Psoas muscle (tissue), 8 donors: ENCODE data around the gene GPR33. TPM values are rescaled to one million over a fixed set of nuclear protein-coding genes. Genes with fewer than 3 reads are reported as not detected.
A peak's percentile ranks its signal among the peaks of the same experiment; 100 is the strongest.

Experiments used
- ATAC-seq, 4 donors: fragments of 200-7000 bp; cut with Tn5 transposase; one replicate each; pipeline ENCODE4 v1.9.1; 2020; ENCODE audit warnings: moderate library complexity in 3 of 4, mild to moderate bottlenecking in 2 of 4
- DNase-seq, 2 donors: peaks; one replicate each; pipeline ENCODE4 v3.0.0-alpha.2; 2020
- H3K27ac ChIP-seq: fragments of 200-600 bp; one replicate; pipeline ENCODE4 v1.8.0; 2022
- H3K27me3 ChIP-seq, 3 donors: fragments of 200-600 bp in 1 of 3; one replicate each; pipeline versions ENCODE4 v1.6.1 to v1.8.0; 2013 to 2022; ENCODE audit warnings: low read length in 2 of 3, mild to moderate bottlenecking in 2 of 3, moderate library complexity in 1 of 3; ENCODE audit not compliant: insufficient read depth in 3 of 3
- H3K36me3 ChIP-seq, 2 donors: fragments of 200-600 bp in 1 of 2; one replicate each; pipeline versions ENCODE4 v1.6.1 to v1.8.0; 2013 to 2022; ENCODE audit warnings: low read depth in 1 of 2, mild to moderate bottlenecking in 1 of 2, moderate library complexity in 1 of 2; ENCODE audit not compliant: insufficient read depth in 1 of 2
- H3K4me1 ChIP-seq: fragments of 200-600 bp; one replicate; pipeline ENCODE4 v1.8.0; 2022
- H3K4me3 ChIP-seq: fragments of 200-600 bp; one replicate; pipeline ENCODE4 v1.8.0; 2022; ENCODE audit warnings: mild to moderate bottlenecking
- H3K9me3 ChIP-seq: fragments of 200-600 bp; one replicate; pipeline ENCODE4 v1.8.0; 2022
- WGBS, 3 donors: extraction: QIAGEN DNeasy Blood & Tissue Kit; methylation state at CpG; one replicate each; pipeline versions ENCODE4 v1.1.6 to v1.1.7; 2013; 5-methylcytosine and 5-hydroxymethylcytosine counted together
- intact Hi-C, 2 donors: fragments of 100-400 bp; cut with DNase I; formaldehyde crosslinking; loops; one replicate each; pipeline versions ENCODE4 v1.11.0 to v1.14.2; 2022
- polyA plus RNA-seq, 3 donors: library from polyadenylated mRNA; stranded (reverse); fragments of 200-250 nt; gene quantifications; one replicate each; pipeline ENCODE4 v1.2.3, GENCODE V29; 2013
- total RNA-seq, 4 donors: library from RNA; stranded (reverse); fragmentation: NEBNext Ultra II Directional in 2 of 4; extraction: Animal tissue kit (Norgen Biotek cat#: 25700) in 2 of 4; gene quantifications; one replicate each; pipeline versions ENCODE4 v1.2.1 to v1.2.4, GENCODE V29; 2021 to 2023
- TF ChIP-seq, protein P1 (sequence below): fragments of 200-600 bp; IDR thresholded peaks from one replicate; pipeline ENCODE4 v1.8.0; 2022; ENCODE audit warnings: antibody characterized with exemption
- donor health status: healthy with polysubstance abuse.
- donor health status: DM: no; HTN: no; CAD: no; lungs with moderate emphysema.
- donor health status: Bipolar disorder and iron deficiency.
- donor health status: healthy.
- donor health status: DM: yes; HTN: yes; CAD: no.
- donor health status: DM: no; HTN: no; CAD: no.
- donor health status: DM: no; HTN: no; CAD: no.
- donor health status: DM: yes; HTN: yes; CAD: no.

GPR33 gene
- total and polyA plus RNA-seq, 7 donors, result not detected

GRCh38 chr14:31457665-31458659 lies 29.9 kb downstream of the GPR33 start:
- Histone ChIP-seq H3K27me3 (no peaks in the 10 kb centered on the region), H3K36me3 (peaks cover 0 to 5% of the 10 kb centered on the region in 2 donors), H3K27ac (peak overlapping the region; percentile 94), H3K9me3 (no peaks in the 10 kb centered on the region), H3K4me3 (peak overlapping the region; percentile 90), H3K4me1 (peaks cover 11% of the 10 kb centered on the region)
- DNase-seq, result no peak
- 51 to 58% (median 54%) methylated on average over 11 of the region's 11 CpGs for WGBS, 3 donors
- intact Hi-C loops, result loop anchor here (5.0 kb wide), 2 partner anchors 41 to 104 kb away; partner anchors contain the start of gene NUBPL (in 1 of the 2)
- TF ChIP-seq, protein P1, sequence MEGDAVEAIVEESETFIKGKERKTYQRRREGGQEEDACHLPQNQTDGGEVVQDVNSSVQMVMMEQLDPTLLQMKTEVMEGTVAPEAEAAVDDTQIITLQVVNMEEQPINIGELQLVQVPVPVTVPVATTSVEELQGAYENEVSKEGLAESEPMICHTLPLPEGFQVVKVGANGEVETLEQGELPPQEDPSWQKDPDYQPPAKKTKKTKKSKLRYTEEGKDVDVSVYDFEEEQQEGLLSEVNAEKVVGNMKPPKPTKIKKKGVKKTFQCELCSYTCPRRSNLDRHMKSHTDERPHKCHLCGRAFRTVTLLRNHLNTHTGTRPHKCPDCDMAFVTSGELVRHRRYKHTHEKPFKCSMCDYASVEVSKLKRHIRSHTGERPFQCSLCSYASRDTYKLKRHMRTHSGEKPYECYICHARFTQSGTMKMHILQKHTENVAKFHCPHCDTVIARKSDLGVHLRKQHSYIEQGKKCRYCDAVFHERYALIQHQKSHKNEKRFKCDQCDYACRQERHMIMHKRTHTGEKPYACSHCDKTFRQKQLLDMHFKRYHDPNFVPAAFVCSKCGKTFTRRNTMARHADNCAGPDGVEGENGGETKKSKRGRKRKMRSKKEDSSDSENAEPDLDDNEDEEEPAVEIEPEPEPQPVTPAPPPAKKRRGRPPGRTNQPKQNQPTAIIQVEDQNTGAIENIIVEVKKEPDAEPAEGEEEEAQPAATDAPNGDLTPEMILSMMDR, result no peak
- ATAC-seq, result no peak

GRCh38 chr14:31456841-31457664 lies 30.8 kb downstream of the GPR33 start, which contains the start of gene DTD2:
Gene DTD2 (minus strand): TSS chr14:31457506. CDS start chr14:31457393, 113 bp downstream.
- Histone ChIP-seq H3K27ac (peak within 1 kb of the TSS; percentile 94), H3K27me3 (no peaks in the 10 kb centered on the region), H3K4me1 (peaks cover 11% of the 10 kb centered on the region), H3K36me3 (peaks cover 2 to 14% of the 10 kb centered on the region in 2 donors), H3K9me3 (no peaks in the 10 kb centered on the region), H3K4me3 (peak within 1 kb of the TSS; percentile 90)
- TF ChIP-seq, protein P1, result no peak
- DNase-seq (peak; percentile 95 to 97), ATAC-seq (peak; percentile 99 to 100 (median 100))
- intact Hi-C loops, result loop anchor here (5.0 kb wide), 2 partner anchors 40 to 105 kb away; partner anchors contain the start of gene NUBPL (in 1 of the 2)
- 2% methylated on average over 61 to 70 of the region's 70 CpGs for WGBS, 3 donors

DNA sequence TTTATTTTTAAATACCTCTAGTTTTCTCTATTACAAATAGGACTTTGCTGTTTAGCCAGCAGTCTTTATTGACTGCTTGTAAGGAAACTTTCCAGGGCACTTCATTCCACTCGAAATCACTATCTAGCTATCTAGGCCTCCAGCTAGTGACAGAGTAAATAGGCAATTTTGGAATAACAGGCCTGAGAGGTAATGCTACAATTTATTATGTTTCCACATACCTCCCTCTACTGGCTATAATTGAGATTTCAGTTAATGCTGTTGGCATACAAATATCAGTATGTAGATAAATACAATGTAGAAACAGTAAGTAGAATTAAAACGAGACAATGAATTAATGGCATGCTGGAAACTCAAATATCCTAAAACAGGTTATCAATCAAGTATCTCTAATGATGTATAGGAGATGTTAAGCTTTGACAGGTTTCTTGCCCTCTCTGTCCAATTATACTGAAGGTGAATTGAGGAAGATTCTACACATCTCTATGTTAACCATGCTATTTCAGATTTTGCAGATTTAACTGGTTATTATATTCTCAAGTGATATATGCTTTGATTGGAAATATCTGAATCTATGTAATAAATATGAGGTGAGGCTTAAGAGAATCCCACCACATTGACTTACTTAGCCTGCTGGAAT lies 37.7 kb downstream of the GPR33 start:
- Histone ChIP-seq H3K9me3 (no peaks in the 10 kb centered on the region), H3K4me3 (no peak overlapping the region), H3K27ac (no peak overlapping the region), H3K36me3 (peaks cover 6 to 69% of the 10 kb centered on the region in 2 donors), H3K27me3 (no peaks in the 10 kb centered on the region), H3K4me1 (peaks cover 7% of the 10 kb centered on the region)
- TF ChIP-seq, protein P1, result peak; percentile 47
- intact Hi-C loops, result no loop called here
- ATAC-seq (no peak), DNase-seq (no peak)
- WGBS, 3 donors, result 47 to 69% (median 52%) methylated on average over 2 of the region's 2 CpGs

DNA sequence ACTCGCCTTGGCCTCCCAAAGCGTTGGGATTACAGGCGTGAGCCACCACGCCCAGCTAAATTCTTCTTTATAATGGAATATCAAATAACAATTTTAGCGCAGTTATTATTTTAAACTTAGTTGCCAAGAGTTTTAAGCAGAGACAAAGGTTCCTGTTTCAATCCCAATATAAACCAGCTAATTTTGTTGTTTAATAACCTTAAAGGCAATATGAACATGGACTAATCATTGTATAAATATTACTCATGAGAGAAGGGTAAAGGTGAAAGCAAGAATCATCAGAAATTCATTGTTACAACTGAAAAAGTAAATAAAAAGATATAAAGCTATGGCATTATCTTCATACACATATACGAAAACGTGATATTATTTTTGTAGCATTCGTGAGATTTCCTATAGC lies 38.7 kb downstream of the GPR33 start:
- Histone ChIP-seq H3K27ac (no peak overlapping the region), H3K9me3 (no peaks in the 10 kb centered on the region), H3K4me1 (peaks cover 1% of the 10 kb centered on the region), H3K4me3 (no peak overlapping the region), H3K36me3 (peaks cover 6 to 74% of the 10 kb centered on the region in 2 donors), H3K27me3 (no peaks in the 10 kb centered on the region)
- 73 to 84% (median 77%) methylated on average over 8 of the region's 8 CpGs for WGBS, 3 donors
- TF ChIP-seq, protein P1, result no peak
- no peak for ATAC-seq
- intact Hi-C loops, result no loop called here
- DNase-seq, result no peak
